Cortex of kidney (tissue), 1 donor: ENCODE measurements around the gene NOS1AP.

ENCODE experiments used
- DNase-seq: peaks from one replicate; lab custom pipeline; 2025; lab: John Stamatoyannopoulos, UW

NOS1AP gene

DNA sequence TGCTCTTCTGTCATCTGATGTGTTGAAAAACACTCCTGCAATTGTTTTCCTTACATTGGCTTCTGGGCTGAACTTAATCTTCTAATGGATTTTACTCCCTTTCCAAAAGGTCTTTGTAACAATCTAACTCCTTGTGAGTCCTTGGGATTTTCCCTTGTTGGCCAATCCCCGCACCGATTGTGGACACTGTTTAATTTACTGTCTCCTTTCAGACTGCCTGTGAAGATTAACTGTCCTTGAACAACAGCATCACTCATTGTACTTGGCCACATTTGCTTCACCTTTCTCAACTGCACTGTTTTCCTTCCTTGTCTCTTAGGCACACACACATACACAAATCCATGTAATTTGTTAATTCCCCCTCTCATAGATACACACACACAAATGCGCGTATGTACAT is 186.8 kb downstream of the NOS1AP start:
- DNase-seq: no peak

- DNase-seq: no peak
Observed at GRCh38 chr1:162258394-162258793, 188.9 kb downstream of the NOS1AP start.

DNA sequence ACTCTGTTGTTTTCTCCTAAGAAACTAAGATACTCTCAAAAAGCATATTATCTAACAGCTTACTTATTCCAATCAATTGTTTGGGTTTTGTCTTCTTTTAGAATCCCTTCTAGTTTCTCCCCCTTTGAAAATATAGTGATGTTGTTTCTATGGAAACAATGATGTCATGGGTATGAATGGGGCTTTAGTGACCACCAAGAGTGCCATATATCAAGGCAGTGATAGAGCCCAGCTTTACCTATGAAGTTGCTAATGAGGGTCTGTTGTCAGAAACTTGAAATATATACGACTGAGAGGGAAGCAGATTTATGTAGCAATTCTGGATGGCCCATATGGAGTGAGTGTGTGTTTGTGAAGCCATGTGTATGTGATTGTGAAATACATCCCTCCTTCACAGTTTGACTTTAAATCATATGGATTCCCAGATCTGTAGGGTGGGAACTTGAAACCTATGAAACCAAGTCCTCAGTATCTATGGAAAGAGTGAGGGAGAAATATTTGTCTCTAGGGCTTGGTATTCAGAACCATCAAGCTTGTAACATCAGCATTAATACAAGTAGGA is 190.5 kb downstream of the NOS1AP start:
- no peak for DNase-seq

DNA sequence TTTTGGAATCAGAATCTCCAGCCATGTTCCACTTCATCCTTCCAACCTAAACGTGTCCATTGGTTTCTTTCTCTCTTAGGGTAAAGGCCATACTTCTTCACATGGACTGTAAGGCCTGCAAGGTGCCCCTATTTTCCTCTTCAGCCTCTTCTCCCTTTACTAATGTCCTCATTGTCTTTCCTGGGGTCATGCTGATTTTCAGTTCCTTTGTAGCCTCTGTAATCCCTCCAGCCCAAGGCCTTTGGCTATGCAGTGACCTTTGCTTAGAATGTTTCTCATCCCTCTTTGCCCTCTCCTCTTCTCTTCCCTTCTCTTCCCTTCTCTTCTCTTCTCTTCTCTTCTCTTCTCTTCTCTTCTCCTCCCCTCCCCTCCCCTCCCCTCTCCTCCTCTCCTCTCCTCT is 194.6 kb downstream of the NOS1AP start:
- no peak for DNase-seq

GRCh38 chr1:162265983-162266382 is 196.5 kb downstream of the NOS1AP start:
- DNase-seq: no peak

GRCh38 chr1:162270016-162270770 is 200.7 kb downstream of the NOS1AP start:
- DNase-seq: no peak

DNA sequence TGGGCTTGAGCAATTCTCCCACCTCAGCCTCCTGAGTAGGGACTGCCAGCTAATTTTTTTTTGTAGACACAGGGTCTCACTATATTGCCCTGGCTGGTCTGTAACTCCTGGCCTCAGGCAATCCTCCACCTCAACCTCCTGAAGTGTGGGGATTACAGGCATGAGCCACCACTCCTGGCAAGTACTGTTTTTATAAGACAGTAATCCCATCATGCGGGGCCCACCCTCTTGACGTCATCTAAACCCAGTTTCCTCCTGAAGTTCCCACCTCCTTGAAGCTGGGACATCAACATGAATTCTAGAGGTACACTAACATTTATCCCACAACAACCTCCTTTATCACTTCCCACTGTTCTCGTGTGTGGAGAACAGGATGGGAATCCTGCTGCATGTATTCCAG is 202.5 kb downstream of the NOS1AP start:
- no peak for DNase-seq

- DNase-seq: no peak
Observed at GRCh38 chr1:162272419-162272818, 202.9 kb downstream of the NOS1AP start.

GRCh38 chr1:162275622-162276175 is 206.2 kb downstream of the NOS1AP start:
- no peak for DNase-seq

- DNase-seq: no peak
Observed at GRCh38 chr1:162276493-162276892, 207.0 kb downstream of the NOS1AP start.

- DNase-seq: no peak
Observed at GRCh38 chr1:162279136-162279498, 209.6 kb downstream of the NOS1AP start.

GRCh38 chr1:162281426-162281825 is 211.9 kb downstream of the NOS1AP start:
- no peak for DNase-seq

DNA sequence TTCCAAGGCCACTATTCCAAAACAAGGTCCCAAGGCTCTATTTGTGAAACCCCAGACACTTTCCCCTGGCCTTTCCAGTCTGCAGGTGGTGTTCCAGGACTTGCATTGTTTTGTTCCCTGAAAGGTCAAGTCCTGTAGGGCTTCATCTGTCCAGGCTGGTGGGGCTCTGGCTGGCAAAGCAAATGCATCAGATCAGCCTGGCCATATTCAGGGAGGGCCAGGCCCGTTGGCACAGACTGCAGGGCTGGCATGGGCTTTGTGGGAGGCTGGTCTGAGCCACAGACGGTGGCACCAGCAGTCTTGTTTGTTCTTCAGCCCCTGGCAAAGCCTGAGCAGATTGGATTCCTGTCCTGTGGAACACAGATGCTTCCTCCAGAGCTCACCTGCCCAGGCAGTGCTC is 214.2 kb downstream of the NOS1AP start:
- DNase-seq: no peak

GRCh38 chr1:162284206-162284955 is 214.9 kb downstream of the NOS1AP start:
- no peak for DNase-seq

GRCh38 chr1:162285149-162285561 is 215.7 kb downstream of the NOS1AP start:
- no peak for DNase-seq

DNA sequence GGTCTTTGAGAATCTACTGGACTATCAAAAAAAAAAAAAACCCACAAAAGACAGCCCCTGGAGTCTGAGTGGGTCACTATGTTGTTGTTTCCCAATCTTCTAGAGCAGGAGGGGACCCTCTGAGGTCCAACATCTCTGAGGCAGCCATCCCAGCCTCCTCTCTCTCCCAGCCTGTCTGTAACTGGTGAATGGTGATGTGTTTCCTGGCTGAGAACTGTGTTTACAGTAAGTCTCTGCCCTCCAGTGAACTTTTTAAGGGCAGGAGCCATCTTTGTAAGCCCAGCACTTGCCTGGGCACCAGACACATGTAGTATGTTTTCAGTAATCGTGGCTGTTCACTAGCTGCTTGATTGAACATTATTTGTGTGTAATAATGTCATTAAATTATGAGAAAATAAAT is 221.5 kb downstream of the NOS1AP start:
- no peak for DNase-seq

GRCh38 chr1:162292422-162292849 is 222.9 kb downstream of the NOS1AP start:
- DNase-seq: no peak

DNA sequence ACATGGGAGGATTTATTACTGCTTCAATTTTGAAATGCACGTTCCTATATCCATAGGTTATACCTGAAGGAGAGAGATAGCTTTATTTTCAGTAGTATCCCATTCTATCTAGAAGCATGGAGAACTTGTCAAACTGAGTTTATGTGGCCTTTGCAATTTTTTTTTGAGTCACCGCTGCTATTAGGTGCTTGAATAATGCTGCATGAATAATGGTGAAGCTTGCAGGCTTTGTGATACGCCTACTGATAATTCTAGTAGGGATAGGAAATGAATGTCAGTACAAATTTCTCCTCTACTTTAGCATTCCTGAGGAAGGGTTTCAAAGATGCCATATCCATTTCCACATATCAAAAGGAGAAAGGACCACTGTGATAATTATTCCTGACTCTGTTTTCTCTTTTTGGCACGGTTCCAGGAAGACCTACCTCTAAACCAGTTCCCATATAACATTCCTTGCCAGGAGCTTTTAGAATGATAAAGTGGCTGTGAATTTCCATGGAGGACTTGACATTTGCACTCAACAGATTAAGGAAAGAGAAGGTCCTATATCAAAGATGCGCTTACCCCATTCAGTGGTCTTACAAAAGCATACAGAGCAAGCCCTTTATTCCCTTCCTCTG is 223.7 kb downstream of the NOS1AP start:
- no peak for DNase-seq

- DNase-seq: no peak
Observed at GRCh38 chr1:162294015-162294414, 224.5 kb downstream of the NOS1AP start.

- DNase-seq: no peak
Observed at GRCh38 chr1:162297208-162297607, 227.7 kb downstream of the NOS1AP start.

DNA sequence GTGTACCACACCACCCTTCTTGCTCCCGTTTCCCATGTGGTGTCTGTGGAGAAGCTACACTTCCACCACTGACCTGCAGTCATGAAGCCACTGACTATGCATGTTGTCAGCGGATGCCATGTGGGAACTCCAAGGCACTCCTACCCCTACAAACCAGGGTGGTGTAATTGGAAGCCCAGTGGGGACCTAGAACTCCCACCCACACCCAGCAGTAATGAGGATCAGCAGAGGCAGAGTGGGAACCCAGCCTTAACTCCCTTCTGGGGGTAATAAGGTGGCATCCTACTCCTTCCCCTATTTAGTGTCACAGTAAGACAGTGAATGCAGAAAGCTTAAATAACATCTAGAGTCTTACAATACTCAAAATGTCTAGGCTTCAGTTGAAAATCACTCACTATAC is 228.8 kb downstream of the NOS1AP start:
- no peak for DNase-seq

GRCh38 chr1:162299018-162299417 is 229.5 kb downstream of the NOS1AP start:
- no peak for DNase-seq
